SK-N-SH (cell line): ENCODE data around the gene ANKK1. TPM values are rescaled to one million over a fixed set of nuclear protein-coding genes. Genes with fewer than 3 reads are reported as not detected.

Experiments used
- CTCF ChIA-PET: fragments of 300-600, 350-600 bp; formaldehyde crosslinking; extraction: SDS; loops from one replicate; lab custom pipeline; 2021; lab: Yijun Ruan, JAX
- POLR2A ChIA-PET: fragments of 350-600 bp; sonication (Branson Sonifier 250); formaldehyde crosslinking; extraction: SDS; loops from one replicate; lab custom pipeline; 2020; ENCODE audit warnings: antibody characterized with exemption, inconsistent platforms; lab: Yijun Ruan, JAX
- DNase-seq: peaks from one replicate; pipeline ENCODE4 v3.0.0; 2012
- H2AFZ ChIP-seq: fragments of 200-600 bp; sonication (generic); 2 replicates; pipeline ENCODE4 v1.8.1; 2016; ENCODE audit warnings: antibody characterized with exemption, mild to moderate bottlenecking, low read depth
- H3F3A ChIP-seq: fragments of 200-600 bp; sonication (generic); replicated peaks from 2 replicates; pipeline ENCODE3; 2016; ENCODE audit warnings: antibody characterized with exemption, mild to moderate bottlenecking; ENCODE audit not compliant: insufficient read depth
- H3K27ac ChIP-seq, 2 experiments: fragments of 200-500 bp in 1 of 2; fragments of 200-600 bp in 1 of 2; sonication (Bioruptor generic) in 1 of 2; sonication (generic), shearing (Covaris generic) in 1 of 2; 2 replicates each; pipeline versions ENCODE4 v1.5.1 to v1.6.1; 2014 to 2016; ENCODE audit warnings: low read depth in 2 of 2, inconsistent platforms in 1 of 2, low read length in 1 of 2, mild to moderate bottlenecking in 1 of 2, mixed read lengths in 1 of 2
- H3K27me3 ChIP-seq: fragments of 200-600 bp; sonication (generic), shearing (Covaris generic); 2 replicates; pipeline ENCODE4 v1.6.1; 2016; ENCODE audit warnings: mixed run types; ENCODE audit not compliant: insufficient read depth
- H3K36me3 ChIP-seq, 2 experiments: fragments of 200-500 bp in 1 of 2; fragments of 200-600 bp in 1 of 2; sonication (Bioruptor generic) in 1 of 2; sonication (generic) in 1 of 2; replicated peaks in 1 of 2; 2 replicates each; pipeline versions ENCODE3 to v1.5.1; 2014 to 2016; ENCODE audit warnings: low read length in 1 of 2, mild to moderate bottlenecking in 1 of 2; ENCODE audit not compliant: insufficient read depth in 2 of 2, control insufficient read depth in 1 of 2
- H3K4me1 ChIP-seq, 2 experiments: fragments of 200-500 bp in 1 of 2; fragments of 200-600 bp in 1 of 2; sonication (Bioruptor generic) in 1 of 2; sonication (generic), shearing (Covaris generic) in 1 of 2; 2 replicates each; pipeline versions ENCODE4 v1.5.1 to v1.6.1; 2014 to 2016; ENCODE audit warnings: low read depth in 1 of 2, low read length in 1 of 2, mixed run types in 1 of 2; ENCODE audit not compliant: insufficient read depth in 2 of 2, control insufficient read depth in 1 of 2
- H3K4me2 ChIP-seq: fragments of 200-600 bp; sonication (generic), shearing (Covaris generic); 2 replicates; pipeline ENCODE4 v1.6.1; 2017; ENCODE audit warnings: mixed run types
- H3K4me3 ChIP-seq, 2 experiments: fragments of 200-500 bp in 1 of 2; fragments of 200-600 bp in 1 of 2; sonication (Bioruptor generic) in 1 of 2; sonication (generic), shearing (Covaris generic) in 1 of 2; 2 replicates each; pipeline versions ENCODE4 v1.5.1 to v1.8.1; 2014 to 2016; ENCODE audit warnings: low read depth in 2 of 2, inconsistent platforms in 1 of 2, low read length in 1 of 2, mild to moderate bottlenecking in 1 of 2, mixed read lengths in 1 of 2, moderate library complexity in 1 of 2
- H3K79me2 ChIP-seq: fragments of 200-600 bp; sonication (generic); 2 replicates; pipeline ENCODE4 v1.8.1; 2017; ENCODE audit warnings: mild to moderate bottlenecking; ENCODE audit not compliant: insufficient read depth
- H3K9ac ChIP-seq: fragments of 200-600 bp; sonication (generic); 2 replicates; pipeline ENCODE4 v1.6.1; 2017; ENCODE audit warnings: mixed run types
- H3K9me2 ChIP-seq: fragments of 200-600 bp; sonication (generic); 2 replicates; pipeline ENCODE4 v1.6.1; 2017; ENCODE audit warnings: mixed run types
- H3K9me3 ChIP-seq: fragments of 200-600 bp; sonication (generic); 2 replicates; pipeline ENCODE4 v1.6.1; 2017; ENCODE audit warnings: mixed run types, mild to moderate bottlenecking, moderate library complexity
- H4K20me1 ChIP-seq: fragments of 200-600 bp; sonication (generic); 2 replicates; pipeline ENCODE4 v1.6.1; 2017; ENCODE audit warnings: mild to moderate bottlenecking, mixed run types; ENCODE audit not compliant: insufficient read depth
- CTCF ChIP-seq: fragments of 200-600 bp; sonication (generic); IDR thresholded peaks from 2 replicates; pipeline ENCODE4 v1.6.1; 2017; ENCODE audit warnings: antibody characterized with exemption, mild to moderate bottlenecking, moderate library complexity
- EP300 ChIP-seq, 2 experiments: IDR thresholded peaks; 2 replicates each; pipeline versions ENCODE4 v1.4.0 to v1.6.1; 2012; ENCODE audit warnings: borderline replicate concordance in 1 of 2, low read depth in 1 of 2, low read length in 1 of 2
- EZH2phosphoT487 ChIP-seq: fragments of 200-600 bp; sonication (generic); IDR thresholded peaks from 2 replicates; pipeline ENCODE4 v1.6.1; 2017; ENCODE audit warnings: low read depth, mixed run types, mild to moderate bottlenecking, antibody characterized with exemption, moderate library complexity, borderline replicate concordance
- FOXM1 ChIP-seq: IDR thresholded peaks from 2 replicates; pipeline ENCODE4 v1.4.0; 2012; ENCODE audit warnings: low read depth, mild to moderate bottlenecking
- GATA2 ChIP-seq: sonication (generic); formaldehyde crosslinking; IDR thresholded peaks from 2 replicates; pipeline ENCODE4 v1.5.0; 2020; ENCODE audit warnings: mild to moderate bottlenecking, missing genetic modification reagents
- IRF3 ChIP-seq: fragments of 150-350 bp; IDR thresholded peaks from 2 replicates; pipeline ENCODE4 v1.6.1; 2016; ENCODE audit warnings: mild to moderate bottlenecking, low read depth, low read length
- JUND ChIP-seq: IDR thresholded peaks from 2 replicates; pipeline ENCODE4 v1.4.0; 2012
- MEF2A ChIP-seq: IDR thresholded peaks from 2 replicates; pipeline ENCODE4 v1.4.0; 2012; ENCODE audit warnings: low read depth, borderline replicate concordance
- NFIC ChIP-seq: IDR thresholded peaks from 2 replicates; pipeline ENCODE4 v1.4.0; 2012; ENCODE audit warnings: borderline replicate concordance
- NRF1 ChIP-seq: IDR thresholded peaks from 2 replicates; pipeline ENCODE4 v1.6.1; 2012; ENCODE audit warnings: low read depth, mild to moderate bottlenecking, low read length
- POLR2AphosphoS5 ChIP-seq: IDR thresholded peaks from 2 replicates; pipeline ENCODE4 v1.6.1; 2012; ENCODE audit warnings: low read depth, low read length
- RAD21 ChIP-seq: IDR thresholded peaks from 2 replicates; pipeline ENCODE4 v1.6.1; 2012; ENCODE audit warnings: mild to moderate bottlenecking, low read length
- RCOR1 ChIP-seq: fragments of 150-350 bp; IDR thresholded peaks from 2 replicates; pipeline ENCODE4 v1.6.1; 2017; ENCODE audit warnings: antibody characterized with exemption, low read length
- RFX5 ChIP-seq: IDR thresholded peaks from 2 replicates; pipeline ENCODE4 v1.6.1; 2012; ENCODE audit warnings: mild to moderate bottlenecking, improper control_type of control experiment, low read length
- SMC3 ChIP-seq: IDR thresholded peaks from 2 replicates; pipeline ENCODE4 v1.6.1; 2012; ENCODE audit warnings: low read depth, low read length, improper control_type of control experiment
- TAF1 ChIP-seq: IDR thresholded peaks from 2 replicates; pipeline ENCODE4 v1.6.1; 2012; ENCODE audit warnings: low read depth, mild to moderate bottlenecking, low read length, moderate library complexity, borderline replicate concordance
- TCF12 ChIP-seq: IDR thresholded peaks from 2 replicates; pipeline ENCODE4 v1.4.0; 2012
- WGBS: methylation state at CpG from one replicate; pipeline ENCODE4 v1.1.6; 2017; ENCODE audit warnings: low lambda C conversion rate; 5-methylcytosine and 5-hydroxymethylcytosine counted together
- polyA plus RNA-seq, 3 experiments: library from polyadenylated mRNA; depleted of rRNA; stranded (reverse); fragments of >200 nt; gene quantifications; 2 replicates each; pipeline ENCODE4 v1.2.3, GENCODE V29; 2012
- TF ChIP-seq, protein P1 (sequence below): IDR thresholded peaks from 2 replicates; pipeline ENCODE4 v1.4.0; 2012; ENCODE audit warnings: low read depth, borderline replicate concordance

The ANKK1 gene
- polyA plus RNA-seq, 1 of the 3 experiments (the other 2 are of a cell fraction): 0.05 TPM

- Histone ChIP-seq H3K27ac (no peak overlapping the region), H3K4me1 (peaks cover 0 to 4% of the 10 kb centered on the region in 2 experiments; a peak in 1 of 4 replicates), H3K4me2 (no peak overlapping the region), H3K4me3 (no peak overlapping the region), H3K79me2 (no peaks in the 10 kb centered on the region), H3K36me3 (no peaks in the 10 kb centered on the region)
- no peak for DNase-seq
- POLR2A ChIA-PET: no interaction called here
- TF ChIP-seq POLR2AphosphoS5 (no peak), SMC3 (no peak), TAF1 (no peak), RAD21 (no peak), JUND (no peak), RFX5 (no peak), MEF2A (no peak), CTCF (no peak), RCOR1 (no peak), EP300 (IDR thresholded peaks at IDR 0.05; ENCODE audit: borderline replicate concordance in 1 of 2, low read depth in 1 of 2, low read length in 1 of 2) (no peak), NFIC (no peak), EZH2phosphoT487 (no peak), FOXM1 (no peak), NRF1 (no peak), TCF12 (no peak), IRF3 (no peak), GATA2 (CRISPR knock-in tag) (no peak)
- TF ChIP-seq, protein P1, sequence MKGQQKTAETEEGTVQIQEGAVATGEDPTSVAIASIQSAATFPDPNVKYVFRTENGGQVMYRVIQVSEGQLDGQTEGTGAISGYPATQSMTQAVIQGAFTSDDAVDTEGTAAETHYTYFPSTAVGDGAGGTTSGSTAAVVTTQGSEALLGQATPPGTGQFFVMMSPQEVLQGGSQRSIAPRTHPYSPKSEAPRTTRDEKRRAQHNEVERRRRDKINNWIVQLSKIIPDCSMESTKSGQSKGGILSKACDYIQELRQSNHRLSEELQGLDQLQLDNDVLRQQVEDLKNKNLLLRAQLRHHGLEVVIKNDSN: no peak
- TF ChIP-seq, all 33 proteins: peak for 0
- CTCF ChIA-PET: no interaction called here
- no peaks in the 10 kb centered on the region for H3K9me2 ChIP-seq
- no peaks in the 10 kb centered on the region for H4K20me1 ChIP-seq
- H3K9me3 ChIP-seq: no peaks in the 10 kb centered on the region
- no peak overlapping the region for H3K9ac ChIP-seq
- 32% methylated on average over 3 of the region's 3 CpGs for WGBS
- H2AFZ ChIP-seq: no peak overlapping the region
- H3F3A ChIP-seq: no peaks in the 10 kb centered on the region
- H3K27me3 ChIP-seq: no peaks in the 10 kb centered on the region
Measured at GRCh38 chr11:113392236-113392921, 4.8 kb downstream of the ANKK1 start.
